AG09309 (cell line): ENCODE data around the gene YWHAH.

Experiments
- DNase-seq: peaks from one replicate; pipeline ENCODE4 v3.0.0-alpha.2; 2010; ENCODE audit warnings: low read depth
- H3K4me3 ChIP-seq: 2 replicates; pipeline ENCODE4 v1.5.1; 2011; ENCODE audit warnings: mild to moderate bottlenecking, low read depth, low read length, moderate library complexity; ENCODE audit not compliant: control insufficient read depth
- TF ChIP-seq, protein P1 (sequence below): IDR thresholded peaks from 2 replicates; pipeline ENCODE4 v1.5.1; 2011; ENCODE audit warnings: mild to moderate bottlenecking, low read depth, low read length, inconsistent platforms; ENCODE audit not compliant: insufficient read depth, control insufficient read depth; ENCODE audit errors: missing control alignments

YWHAH gene

DNA sequence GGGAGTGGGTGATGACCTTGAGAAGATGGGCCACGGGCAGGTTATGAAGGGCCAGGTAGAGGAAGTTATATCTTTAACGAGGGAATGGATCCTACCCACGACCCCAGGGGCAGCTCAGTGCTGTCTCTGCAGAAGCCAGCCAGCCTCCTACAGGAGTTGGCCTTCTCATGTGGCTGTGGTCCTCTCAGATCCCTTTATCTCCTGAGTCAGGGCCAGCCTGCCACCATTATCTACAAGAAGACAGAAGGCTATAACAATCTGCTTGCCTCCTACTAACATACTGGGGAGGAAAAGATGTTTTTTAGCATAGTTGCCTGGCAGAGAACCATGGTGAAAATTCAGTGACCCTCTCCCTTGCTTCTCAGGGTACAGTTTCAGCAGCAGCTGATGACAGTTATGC, 7.0 kb upstream of the YWHAH start:
- no peak for DNase-seq
- TF ChIP-seq, protein P1, sequence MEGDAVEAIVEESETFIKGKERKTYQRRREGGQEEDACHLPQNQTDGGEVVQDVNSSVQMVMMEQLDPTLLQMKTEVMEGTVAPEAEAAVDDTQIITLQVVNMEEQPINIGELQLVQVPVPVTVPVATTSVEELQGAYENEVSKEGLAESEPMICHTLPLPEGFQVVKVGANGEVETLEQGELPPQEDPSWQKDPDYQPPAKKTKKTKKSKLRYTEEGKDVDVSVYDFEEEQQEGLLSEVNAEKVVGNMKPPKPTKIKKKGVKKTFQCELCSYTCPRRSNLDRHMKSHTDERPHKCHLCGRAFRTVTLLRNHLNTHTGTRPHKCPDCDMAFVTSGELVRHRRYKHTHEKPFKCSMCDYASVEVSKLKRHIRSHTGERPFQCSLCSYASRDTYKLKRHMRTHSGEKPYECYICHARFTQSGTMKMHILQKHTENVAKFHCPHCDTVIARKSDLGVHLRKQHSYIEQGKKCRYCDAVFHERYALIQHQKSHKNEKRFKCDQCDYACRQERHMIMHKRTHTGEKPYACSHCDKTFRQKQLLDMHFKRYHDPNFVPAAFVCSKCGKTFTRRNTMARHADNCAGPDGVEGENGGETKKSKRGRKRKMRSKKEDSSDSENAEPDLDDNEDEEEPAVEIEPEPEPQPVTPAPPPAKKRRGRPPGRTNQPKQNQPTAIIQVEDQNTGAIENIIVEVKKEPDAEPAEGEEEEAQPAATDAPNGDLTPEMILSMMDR = no peak

DNA sequence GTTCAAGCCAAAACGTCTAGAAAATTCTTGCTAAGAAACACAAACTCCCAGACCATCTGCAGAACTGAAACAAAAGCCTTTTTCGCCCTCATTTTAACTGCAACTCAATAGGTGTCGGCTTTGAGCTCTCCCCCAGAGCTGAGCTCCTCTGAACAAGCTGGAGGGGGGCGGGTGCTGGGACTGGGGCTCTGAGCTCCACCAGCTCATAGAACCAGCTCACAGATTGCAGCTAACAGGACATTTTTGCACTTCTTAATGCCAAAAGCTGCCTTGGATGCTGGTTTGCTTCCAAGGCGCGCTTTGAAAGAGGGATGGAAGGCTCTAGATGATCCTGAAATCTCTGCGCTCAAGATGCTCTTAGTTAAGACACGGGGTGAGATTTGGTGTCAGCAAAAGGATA, 6.0 kb upstream of the YWHAH start:
- no peak overlapping the region for H3K4me3 ChIP-seq
- DNase-seq = no peak
- TF ChIP-seq, protein P1 = no peak

More for the DNA sequence above, 7.0 kb upstream of the YWHAH start:
- H3K4me3 ChIP-seq = no peak overlapping the region

DNA sequence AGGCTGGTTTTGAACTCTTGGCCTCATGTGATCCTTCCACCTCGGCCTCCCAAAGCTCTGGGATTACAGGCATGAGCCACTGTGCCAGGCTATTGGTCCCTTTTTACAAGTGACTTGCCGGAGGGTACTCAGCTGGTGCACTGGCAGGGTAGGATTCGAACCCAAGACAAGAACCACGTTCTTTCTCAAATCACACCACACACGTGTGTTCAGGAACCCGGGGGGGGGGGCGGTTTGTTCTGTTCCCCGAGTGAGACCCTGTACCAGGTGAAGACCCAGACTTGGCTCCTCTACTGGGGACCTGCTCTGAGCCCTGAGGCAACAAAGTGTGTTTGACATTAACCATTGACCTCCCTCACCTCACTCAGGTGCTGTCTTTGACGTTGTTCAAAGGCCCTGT, 3.8 kb upstream of the YWHAH start:
- TF ChIP-seq, protein P1 = no peak
- no peak for DNase-seq
- H3K4me3 ChIP-seq = no peak overlapping the region

DNA sequence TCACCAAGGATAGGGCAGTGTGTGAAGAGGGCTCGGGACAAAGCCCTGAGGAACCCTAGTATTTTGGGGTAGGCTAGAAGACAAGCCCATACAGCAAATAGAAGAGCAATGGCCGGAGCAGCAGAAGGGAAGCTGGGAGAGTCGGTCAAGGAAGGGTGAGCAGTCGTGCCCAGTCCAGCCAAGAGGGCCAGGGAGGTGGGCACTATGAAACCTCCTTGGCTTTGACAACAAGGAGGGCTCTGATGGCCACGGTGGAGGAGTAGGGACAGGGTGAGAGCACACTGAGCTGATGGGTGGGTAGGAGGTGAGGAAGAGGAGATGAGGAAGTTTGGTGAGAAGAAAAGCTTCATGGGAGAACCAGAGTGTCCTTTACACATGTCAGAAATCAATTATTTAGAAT, 2.2 kb upstream of the YWHAH start:
- TF ChIP-seq, protein P1 = no peak
- no peak for DNase-seq
- H3K4me3 ChIP-seq = no peak overlapping the region

DNA sequence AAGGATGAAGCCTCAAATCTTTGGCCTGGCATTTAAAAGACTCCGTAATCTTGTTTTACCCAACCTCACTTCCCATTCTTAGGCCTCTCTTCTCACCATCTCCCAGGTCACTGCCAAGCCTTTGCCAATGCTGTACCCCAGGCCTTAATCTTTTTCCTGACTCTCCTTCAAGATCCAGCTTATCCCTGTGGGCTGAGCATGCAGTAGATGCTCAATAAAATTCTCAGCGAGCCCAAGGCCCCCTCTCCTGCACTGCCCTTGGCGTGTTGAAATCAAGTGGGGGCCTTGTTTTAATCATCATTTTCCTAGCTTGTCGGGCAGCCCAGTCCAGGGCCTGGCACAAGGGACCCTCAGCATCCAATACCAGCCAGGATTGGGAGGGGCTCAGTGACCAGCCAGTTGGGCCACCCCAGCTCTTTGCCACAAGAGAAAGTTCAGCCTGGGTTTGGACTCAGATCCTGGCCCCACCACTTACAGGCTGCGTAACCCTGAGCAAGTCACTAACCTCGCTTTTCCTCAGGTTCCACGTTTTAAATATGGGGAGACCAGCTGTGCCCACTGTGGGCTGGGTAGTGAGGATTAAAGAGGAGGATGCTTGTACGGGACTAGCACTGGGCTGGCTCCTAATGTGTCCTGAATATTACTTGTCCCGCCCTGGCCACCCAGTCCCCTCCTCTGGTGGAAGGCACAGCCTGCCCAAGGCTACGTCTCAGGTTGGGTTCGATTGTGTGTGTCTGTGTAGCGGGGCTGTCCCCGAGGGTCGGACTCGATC, 943 bp upstream of the YWHAH start:
- H3K4me3 ChIP-seq = peak overlapping the region; percentile 62
- TF ChIP-seq, protein P1 = no peak

DNA sequence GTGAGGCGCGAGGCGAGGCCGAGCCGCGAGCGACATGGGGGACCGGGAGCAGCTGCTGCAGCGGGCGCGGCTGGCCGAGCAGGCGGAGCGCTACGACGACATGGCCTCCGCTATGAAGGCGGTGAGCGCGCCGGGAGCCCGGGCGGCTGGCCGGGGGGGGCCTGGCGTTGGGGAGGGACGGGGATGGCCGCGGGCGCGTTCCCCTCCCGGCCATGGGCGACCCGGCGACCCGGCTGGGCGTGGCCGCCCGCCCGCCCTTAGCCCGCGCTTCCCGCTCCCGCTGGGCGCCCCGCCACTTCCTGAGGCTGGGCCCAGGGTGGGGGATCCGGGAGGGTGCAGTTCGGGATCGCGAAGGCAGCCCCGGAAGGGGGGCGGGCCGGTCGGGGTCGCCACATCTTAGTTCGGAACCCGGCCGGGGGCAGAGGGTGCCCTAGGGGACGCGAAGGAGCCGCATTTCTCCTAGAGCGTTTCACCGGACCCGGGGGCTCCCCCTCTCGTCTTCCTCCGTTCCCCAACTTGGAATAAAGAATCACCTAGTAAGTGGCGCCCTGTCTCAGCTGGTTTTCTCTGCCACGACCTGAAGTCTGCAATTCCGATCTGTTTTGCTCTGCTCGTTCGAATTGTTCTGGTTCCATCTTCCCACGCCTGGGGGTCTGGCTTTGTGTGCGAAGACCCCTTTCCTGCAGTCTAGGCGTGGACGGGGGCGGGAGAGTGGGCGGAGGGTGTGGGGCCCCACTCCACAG, 536 bp downstream of the YWHAH start:
- TF ChIP-seq, protein P1 = peak; percentile 5
- no peak for DNase-seq

More for the DNA sequence above, 943 bp upstream of the YWHAH start:
- DNase-seq = no peak

More for the DNA sequence above, 536 bp downstream of the YWHAH start:
- H3K4me3 ChIP-seq = peak overlapping the region; percentile 98
